GM12878 (cell line): ENCODE results near the gene PABPC1L2A.

Source experiments
- ASH2L ChIP-seq: fragments of 300-600, 200-600 bp; sonication (generic); IDR thresholded peaks from 2 replicates; pipeline ENCODE4 v1.6.1; 2017; ENCODE audit warnings: low read depth, mild to moderate bottlenecking, borderline replicate concordance
- BCLAF1 ChIP-seq: fragments of 450-650 bp; IDR thresholded peaks from 2 replicates; pipeline ENCODE4 v1.6.1; 2017; ENCODE audit warnings: antibody characterized with exemption, mild to moderate bottlenecking, moderate library complexity
- CBX5 ChIP-seq: sonication (generic); IDR thresholded peaks from 2 replicates; pipeline ENCODE4 v1.6.1; 2016; ENCODE audit warnings: low read depth, moderate library complexity, mild to moderate bottlenecking, inconsistent platforms
- CREM ChIP-seq: IDR thresholded peaks from 2 replicates; pipeline ENCODE4 v1.6.1; 2014; ENCODE audit warnings: antibody characterized with exemption, low read depth
- CTCF ChIP-seq, 3 experiments: IDR thresholded peaks in 2 of 3; conservative IDR thresholded peaks in 1 of 3; 2 replicates each; pipeline ENCODE4 v1.5.1; 2011; ENCODE audit warnings: low read depth in 3 of 3, low read length in 3 of 3, mild to moderate bottlenecking in 3 of 3, control low read depth in 2 of 3, moderate library complexity in 2 of 3, inconsistent platforms in 1 of 3, mixed read lengths in 1 of 3; ENCODE audit not compliant: control insufficient read depth in 2 of 3, insufficient read depth in 1 of 3; ENCODE audit errors: extremely low read depth in 1 of 3
- HDAC6 ChIP-seq: fragments of 200-600 bp; sonication (generic); IDR thresholded peaks from one replicate; pipeline ENCODE4 v1.8.0; 2017; ENCODE audit warnings: antibody characterized with exemption; ENCODE audit not compliant: unreplicated experiment
- MAX ChIP-seq: IDR thresholded peaks from 2 replicates; pipeline ENCODE4 v1.6.1; 2012; ENCODE audit warnings: low read depth, low read length, improper control_type of control experiment
- POLR2A ChIP-seq: IDR thresholded peaks from 2 replicates; pipeline ENCODE4 v1.6.1; 2011; ENCODE audit warnings: low read depth, mild to moderate bottlenecking, low read length
- POU2F2 ChIP-seq: IDR thresholded peaks from 3 replicates; pipeline ENCODE4 v1.6.1; 2011; ENCODE audit warnings: low read depth, mild to moderate bottlenecking, low read length, borderline replicate concordance
- SMARCA5 ChIP-seq: fragments of 450-650 bp; IDR thresholded peaks from 2 replicates; pipeline ENCODE4 v1.6.1; 2017; ENCODE audit warnings: mild to moderate bottlenecking
- SMC3 ChIP-seq: IDR thresholded peaks from 2 replicates; pipeline ENCODE4 v1.6.1; 2011; ENCODE audit warnings: low read length, improper control_type of control experiment, borderline replicate concordance
- SREBF1 ChIP-seq: IDR thresholded peaks from 2 replicates; pipeline ENCODE4 v1.6.1; 2012; ENCODE audit warnings: mild to moderate bottlenecking, low read length
- ZNF687 ChIP-seq: fragments of 450-650 bp; IDR thresholded peaks from 2 replicates; pipeline ENCODE4 v1.6.1; 2017; ENCODE audit warnings: mild to moderate bottlenecking, moderate library complexity

- TF ChIP-seq MAX (no peak), SMC3 (no peak), POU2F2 (no peak), CTCF (IDR thresholded peaks at IDR 0.05 in 2 of 3, conservative IDR thresholded peaks at IDR 0.05 in 1 of 3; ENCODE audit: control insufficient read depth in 2 of 3, extremely low read depth in 1 of 3, insufficient read depth in 1 of 3, low read depth in 3 of 3, low read length in 3 of 3) (no peak), SMARCA5 (no peak), CBX5 (no peak), POLR2A (no peak), HDAC6 (no peak), CREM (no peak), ASH2L (no peak), BCLAF1 (no peak), SREBF1 (no peak), ZNF687 (no peak)
Measured at GRCh38 chrX:73069365-73070035, 9.8 kb downstream of the PABPC1L2A start.
